HG02798 (cell line): Measurements from ENCODE around the gene CLEC2B.

ENCODE experiments used
- ATAC-seq: cut with Tn5 transposase; IDR thresholded peaks from one replicate; pipeline ENCODE4 v1.9.1; 2021; ENCODE audit warnings: mild to moderate bottlenecking; ENCODE audit not compliant: unreplicated experiment, poor library complexity

CLEC2B gene

DNA sequence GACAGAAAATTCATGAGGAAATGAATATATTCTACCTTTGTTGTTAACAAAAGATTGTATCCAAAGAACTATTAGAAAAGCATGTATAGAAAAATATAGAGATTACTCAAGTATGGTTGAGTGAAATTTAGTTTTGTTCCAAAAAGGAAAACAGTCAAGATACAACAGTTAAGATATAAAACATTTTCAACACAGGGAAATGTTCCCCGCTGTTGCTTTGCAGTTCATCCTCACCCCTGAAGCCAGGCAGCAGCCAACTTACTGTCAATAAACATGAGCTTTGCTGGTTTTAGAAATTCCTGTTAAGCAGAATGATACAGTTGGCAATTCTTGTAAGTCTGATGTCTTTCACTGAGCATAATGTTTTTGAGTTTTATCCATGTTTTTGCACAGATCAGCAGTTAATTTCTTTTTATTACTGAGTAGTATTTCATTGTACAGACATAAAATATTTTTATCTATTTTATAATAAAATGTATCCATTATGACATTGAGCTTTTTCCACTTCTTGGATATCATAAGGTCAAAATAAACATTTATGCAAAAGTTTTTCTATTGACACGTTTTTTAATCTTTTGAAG is 1.2 kb upstream of the CLEC2B start:
- ATAC-seq: no peak

- no peak for ATAC-seq
Measured at GRCh38 chr12:9868951-9869306, 225 bp downstream of the CLEC2B start.

DNA sequence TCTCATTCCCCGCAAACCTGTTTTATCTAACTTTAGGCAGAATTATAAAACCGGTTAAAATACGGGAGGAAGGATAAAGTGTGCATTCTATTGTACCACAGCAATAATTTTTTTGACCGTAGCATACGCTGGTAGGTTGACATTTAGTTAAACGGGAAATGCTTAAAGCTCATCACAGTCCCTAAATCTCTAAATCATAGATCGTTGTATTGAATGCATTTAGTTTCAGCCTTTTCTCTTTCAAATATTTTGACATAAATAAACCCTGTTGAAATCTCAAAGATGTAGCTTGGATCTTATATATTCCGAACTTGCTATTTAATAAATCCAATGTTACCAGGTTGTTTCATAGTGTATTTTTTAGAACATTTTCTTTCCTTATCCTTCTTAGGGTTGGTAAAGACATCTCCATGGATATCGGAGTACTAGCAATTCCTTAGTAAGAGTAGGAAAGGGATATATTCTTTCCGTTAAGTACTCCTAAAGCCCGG is 798 bp downstream of the CLEC2B start:
- no peak for ATAC-seq

- no peak for ATAC-seq
Measured at GRCh38 chr12:9867531-9867930, 1.6 kb downstream of the CLEC2B start.

DNA sequence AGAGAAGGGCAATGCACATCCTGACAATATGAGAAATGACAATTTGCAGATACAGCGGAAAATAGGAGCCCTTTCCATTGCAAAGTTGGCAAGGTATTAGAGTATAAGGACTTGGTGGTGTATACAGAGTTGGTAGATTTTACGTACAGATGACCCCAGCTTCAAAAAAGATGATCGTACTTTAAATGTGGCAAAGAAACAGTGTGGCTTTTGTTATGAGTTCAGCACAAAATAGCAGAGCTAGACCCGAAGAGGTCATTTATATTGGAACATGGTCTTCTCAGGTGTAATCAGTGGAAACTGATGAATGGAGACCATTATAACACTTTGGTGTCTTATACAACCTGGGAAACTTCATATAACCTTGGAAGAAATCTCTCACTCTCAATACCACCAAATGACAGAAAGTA is 2.3 kb downstream of the CLEC2B start:
- ATAC-seq: no peak

DNA sequence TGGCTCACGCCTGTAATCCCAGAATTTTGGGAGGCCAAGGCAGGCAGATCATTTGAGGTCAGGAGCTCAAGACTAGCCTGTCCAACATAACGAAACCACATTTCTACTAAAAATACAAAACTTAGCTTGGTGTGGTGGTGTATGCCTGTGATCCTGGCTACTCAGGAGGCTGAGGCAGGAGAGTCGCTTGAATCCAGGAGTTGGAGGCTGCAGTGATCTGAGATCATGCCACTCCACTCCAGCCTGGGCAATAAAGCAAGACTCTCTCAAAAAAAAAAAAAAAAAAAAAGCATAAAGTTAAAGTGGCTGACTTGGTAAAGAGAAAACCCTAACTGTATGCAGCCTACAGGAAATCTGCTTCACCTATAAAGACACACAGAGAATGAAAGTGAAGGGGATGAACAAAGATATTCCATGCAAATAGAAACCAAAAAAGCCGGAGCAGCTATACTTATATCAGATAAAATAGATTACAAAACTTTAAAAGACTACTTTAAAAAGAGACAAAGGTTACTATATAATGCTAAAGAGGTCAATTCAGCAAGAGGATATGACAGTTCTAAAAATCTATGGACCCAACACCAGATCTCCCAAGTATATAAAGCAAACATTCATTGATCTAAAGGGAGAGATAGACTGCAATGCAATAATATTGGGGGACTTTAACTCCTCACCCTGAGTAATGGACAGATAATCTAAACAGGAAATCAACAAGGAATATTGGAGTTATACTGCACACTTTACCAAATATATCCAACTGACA is 4.1 kb downstream of the CLEC2B start:
- ATAC-seq: no peak

- no peak for ATAC-seq
Measured at GRCh38 chr12:9858135-9858534, 11.0 kb downstream of the CLEC2B start.

- no peak for ATAC-seq
Measured at GRCh38 chr12:9856894-9857293, 12.3 kb downstream of the CLEC2B start.

DNA sequence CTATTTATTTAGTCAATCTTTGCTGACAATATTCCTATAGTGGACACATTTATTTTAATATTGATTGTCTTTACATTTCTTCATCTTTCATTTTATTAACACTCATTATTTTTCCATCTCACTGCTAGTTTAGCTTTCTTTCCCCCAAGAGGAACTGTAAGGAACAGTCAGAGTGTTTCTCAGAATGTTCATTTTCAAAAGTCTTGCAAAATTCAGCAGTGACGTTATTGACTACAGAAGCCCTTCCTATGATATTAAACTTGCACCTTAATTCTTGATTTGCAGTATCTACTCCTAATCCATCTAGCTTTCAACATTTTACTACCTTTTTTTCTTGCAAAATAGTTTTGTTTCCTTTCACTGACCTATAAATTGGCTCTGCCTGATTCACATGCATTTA is 13.0 kb downstream of the CLEC2B start:
- no peak for ATAC-seq

DNA sequence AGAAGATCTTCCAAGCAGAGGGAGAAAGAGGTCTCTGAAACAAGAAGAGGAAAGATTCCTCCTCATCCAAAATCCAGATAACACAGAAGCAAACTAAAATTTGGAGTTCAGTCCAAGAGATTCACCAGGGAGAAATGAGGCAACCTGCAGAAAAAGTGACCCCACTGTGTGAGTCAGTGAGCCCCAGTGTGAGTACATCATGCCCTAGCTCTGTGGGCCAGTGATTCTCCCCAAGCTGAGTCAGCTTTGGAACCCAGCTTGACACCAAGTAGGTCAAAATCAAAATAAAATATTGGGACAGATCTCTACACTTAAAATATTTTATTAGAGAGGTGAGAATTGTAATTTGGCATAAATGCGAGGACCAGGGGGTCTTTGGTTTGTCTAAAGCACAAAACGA is 17.2 kb downstream of the CLEC2B start:
- ATAC-seq: no peak

GRCh38 chr12:9851050-9851449 is 18.1 kb downstream of the CLEC2B start:
- ATAC-seq: no peak

DNA sequence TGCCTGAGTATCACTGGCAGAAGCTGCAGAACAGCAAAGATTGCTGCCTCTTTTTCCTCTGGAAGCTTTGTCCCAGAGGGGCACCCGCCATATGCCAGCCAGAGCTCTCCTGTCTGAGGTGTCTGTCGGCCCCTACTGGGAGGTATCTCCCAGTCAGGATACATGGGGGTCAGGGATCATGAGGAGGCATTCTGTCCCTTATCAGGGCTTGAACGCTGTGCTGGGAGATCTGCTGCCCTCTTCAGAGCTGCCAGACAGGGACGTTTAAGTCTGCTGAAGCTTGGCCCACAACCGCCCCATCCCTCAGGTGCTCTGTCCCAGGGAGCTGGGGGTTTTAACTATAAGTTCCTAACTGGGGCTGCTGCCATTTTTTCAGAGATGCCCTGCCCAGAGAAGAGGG is 20.3 kb downstream of the CLEC2B start:
- no peak for ATAC-seq

- no peak for ATAC-seq
Measured at GRCh38 chr12:9843407-9843806, 25.7 kb downstream of the CLEC2B start.

GRCh38 chr12:9831720-9832119 is 37.4 kb downstream of the CLEC2B start:
- ATAC-seq: no peak

DNA sequence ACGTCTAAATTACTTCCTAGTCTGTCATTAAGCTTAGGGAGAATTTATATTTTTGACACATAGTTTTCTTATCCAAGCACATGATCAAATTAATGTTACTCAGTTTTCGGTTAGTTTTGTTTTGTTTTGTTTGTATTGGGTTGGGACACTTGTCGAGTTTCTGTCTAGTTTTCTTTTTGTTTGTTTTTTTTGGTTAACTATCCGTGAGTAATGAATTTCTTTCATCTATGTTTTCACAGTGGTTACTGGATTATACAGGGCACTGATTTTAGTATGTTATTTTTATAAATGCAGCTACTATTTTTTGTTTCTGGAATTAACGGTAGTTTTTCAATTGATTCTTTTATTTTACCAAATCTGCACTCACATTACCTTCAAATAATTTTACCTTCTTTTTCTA is 39.2 kb downstream of the CLEC2B start:
- ATAC-seq: no peak

DNA sequence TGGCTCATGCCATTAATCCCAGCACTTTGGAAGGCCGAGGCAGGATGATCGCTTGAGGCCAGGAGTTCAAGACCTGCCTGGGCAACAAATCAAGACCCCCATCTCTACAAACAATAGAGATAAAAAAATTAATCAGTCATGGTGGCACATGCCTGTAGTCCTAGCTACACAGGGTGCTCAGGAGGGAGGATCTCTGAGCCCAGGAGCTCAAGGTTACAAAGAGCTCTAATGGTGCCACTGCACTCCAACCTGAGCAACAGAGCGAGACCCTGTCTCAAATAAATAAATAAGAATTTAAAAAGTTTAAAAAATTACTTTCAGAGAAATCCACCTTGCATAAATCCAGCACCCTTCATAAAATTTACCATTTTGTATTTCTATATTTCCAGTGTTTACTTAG is 39.7 kb downstream of the CLEC2B start:
- no peak for ATAC-seq

- ATAC-seq: no peak
Measured at GRCh38 chr12:9827209-9827888, 41.8 kb downstream of the CLEC2B start, which contains the start of gene KLRF1. Gene KLRF1 (plus strand): TSS chr12:9827481. CDS start chr12:9827545, 64 bp downstream.

DNA sequence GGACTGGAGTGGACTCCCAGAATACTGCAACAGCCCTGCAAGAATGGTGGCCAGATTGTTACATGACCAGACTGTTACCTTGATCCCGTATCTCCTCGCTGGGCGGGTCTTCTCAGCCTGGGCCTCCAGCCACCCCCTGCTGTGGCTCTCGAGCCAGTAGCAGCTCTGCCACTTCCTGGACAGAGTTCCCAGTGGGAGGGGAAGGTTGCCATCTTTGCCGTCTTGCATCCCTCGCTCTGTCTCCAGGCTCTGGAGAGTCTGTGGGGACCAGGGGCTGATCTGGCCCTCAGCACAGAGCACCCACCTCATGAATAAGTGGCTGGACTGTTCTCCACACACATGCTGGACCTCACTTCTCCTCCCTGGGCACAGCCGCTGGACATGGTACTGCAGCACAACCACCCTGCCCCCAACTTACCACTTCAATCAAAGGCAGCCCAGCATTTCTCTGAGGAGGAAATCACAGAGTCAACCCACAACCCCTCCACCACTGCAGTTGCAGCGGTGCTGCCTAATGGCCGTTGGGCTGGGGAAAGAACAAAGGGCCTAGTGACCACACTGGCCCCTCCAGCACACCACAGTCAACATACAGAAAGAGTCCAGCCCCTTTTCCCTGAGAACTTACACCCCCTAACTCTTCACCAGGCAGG is 48.7 kb downstream of the CLEC2B start:
- no peak for ATAC-seq

DNA sequence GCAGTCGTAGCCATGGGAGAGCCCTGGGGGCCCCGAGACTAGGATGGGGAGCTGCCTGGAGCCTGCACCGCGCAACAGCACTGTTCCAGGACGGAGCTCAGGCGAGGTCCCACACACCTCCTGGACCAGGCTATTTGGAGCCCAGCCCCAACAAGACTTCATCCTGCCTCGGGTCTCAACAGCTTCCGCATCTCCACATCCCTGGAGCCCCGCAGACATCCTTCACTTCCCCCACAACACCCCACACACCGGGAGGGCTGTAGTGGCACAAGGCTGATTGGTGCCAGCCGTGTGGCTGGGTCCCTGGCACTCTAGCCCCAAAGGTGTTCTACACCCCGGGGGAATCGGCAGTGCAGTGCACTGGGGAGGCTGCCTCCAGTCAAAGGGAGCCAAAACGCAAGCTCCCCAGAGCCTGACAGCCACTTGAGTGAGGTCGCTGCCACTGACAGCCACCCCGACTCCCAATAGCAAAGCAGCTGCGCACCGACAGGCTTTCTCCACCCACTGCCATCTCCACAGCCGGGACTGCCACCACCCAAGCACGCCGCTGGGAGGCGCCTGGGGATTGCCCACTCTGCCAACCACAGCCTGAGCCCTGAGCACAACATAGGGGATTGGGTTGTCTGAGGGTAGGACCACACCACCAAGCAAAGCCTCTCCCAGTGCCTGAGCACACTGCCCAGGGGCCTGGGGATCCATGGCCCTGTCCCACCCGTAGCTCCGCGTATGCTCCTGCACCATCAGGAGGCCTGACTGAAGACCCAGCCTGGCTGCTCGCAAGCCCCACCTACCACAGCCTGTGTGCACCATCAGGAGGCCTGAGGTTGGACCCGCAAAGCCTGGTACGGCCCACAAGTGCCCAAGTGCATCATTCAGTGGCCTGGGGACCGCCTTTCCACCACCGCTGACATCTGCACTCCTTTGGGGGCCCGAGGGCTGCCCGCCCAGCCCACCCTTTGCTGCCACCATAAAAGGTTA is 55.0 kb downstream of the CLEC2B start:
- ATAC-seq: peak; percentile 98

- no peak for ATAC-seq
Measured at GRCh38 chr12:9811621-9812020, 57.5 kb downstream of the CLEC2B start.
